Endothelial cell of umbilical vein (primary cell): ENCODE results near the gene CD34. TPM values are rescaled to one million over a fixed set of nuclear protein-coding genes. Genes with fewer than 3 reads are reported as not detected.

Source experiments
- BruUV-seq: library from RNA; stranded (reverse); fragments of 400-500 nt; replicated peaks from 2 replicates; lab custom pipeline; 2021; lab: Mats Ljungman, UMichigan
- CTCF ChIA-PET: fragments of 300-600, 350-600 bp; sonication (Branson Sonifier 250); formaldehyde crosslinking; loops from one replicate; lab custom pipeline; 2021; ENCODE audit warnings: antibody characterized with exemption, inconsistent platforms; lab: Charles Lee
- POLR2A ChIA-PET: fragments of 300-600, 350-600 bp; sonication (Branson Sonifier 250); formaldehyde crosslinking; loops from one replicate; lab custom pipeline; 2021; ENCODE audit warnings: antibody characterized with exemption, inconsistent platforms; lab: Charles Lee
- DNase-seq: peaks from one replicate; pipeline ENCODE4 v3.0.0-alpha.2; 2011; ENCODE audit warnings: low read depth, low spot score
- FAIRE-seq: peaks from 2 replicates; lab custom pipeline; 2011; peaks lifted over from hg19 to GRCh38; lab: Jason Lieb, UNC
- H2AFZ ChIP-seq: 2 replicates; pipeline ENCODE4 v1.6.0; 2012; ENCODE audit warnings: low read depth, low read length, control low read depth, inconsistent platforms
- H3K27ac ChIP-seq: 2 replicates; pipeline ENCODE4 v1.5.1; 2011; ENCODE audit warnings: low read depth, mild to moderate bottlenecking, control low read depth, low read length, moderate library complexity; ENCODE audit not compliant: insufficient read depth
- H3K27me3 ChIP-seq, 2 experiments: 2 replicates each; pipeline versions ENCODE4 v1.6.0 to v1.6.1; 2011; ENCODE audit warnings: low read length in 2 of 2, mixed read lengths in 1 of 2; ENCODE audit not compliant: control insufficient read depth in 2 of 2, insufficient read depth in 2 of 2
- H3K36me3 ChIP-seq, 2 experiments: 2 replicates in 1 of 2; 3 replicates in 1 of 2; pipeline ENCODE4 v1.5.1; 2011; ENCODE audit warnings: low read length in 2 of 2, mild to moderate bottlenecking in 1 of 2, moderate library complexity in 1 of 2; ENCODE audit not compliant: control insufficient read depth in 2 of 2, insufficient read depth in 2 of 2; ENCODE audit errors: extremely low read depth in 1 of 2
- H3K4me1 ChIP-seq: 3 replicates; pipeline ENCODE4 v1.5.1; 2011; ENCODE audit warnings: mild to moderate bottlenecking, low read length; ENCODE audit not compliant: control insufficient read depth, insufficient read depth; ENCODE audit errors: extremely low read depth
- H3K4me2 ChIP-seq: 2 replicates; pipeline ENCODE4 v1.6.1; 2011; ENCODE audit warnings: low read length, control low read depth, mixed read lengths; ENCODE audit not compliant: insufficient read depth
- H3K4me3 ChIP-seq, 3 experiments: fragments of 200-600 bp in 1 of 3; sonication (generic), shearing (Covaris generic) in 1 of 3; replicated peaks in 1 of 3; 2 replicates each; pipeline ENCODE4 v1.5.1; 2011 to 2016; ENCODE audit warnings: control low read depth in 3 of 3, low read length in 3 of 3, mild to moderate bottlenecking in 2 of 3, inconsistent platforms in 1 of 3, low read depth in 1 of 3, moderate library complexity in 1 of 3; ENCODE audit not compliant: insufficient read depth in 1 of 3
- H3K79me2 ChIP-seq: 2 replicates; pipeline ENCODE4 v1.6.0; 2012; ENCODE audit warnings: low read length, inconsistent platforms; ENCODE audit not compliant: control insufficient read depth, insufficient read depth
- H3K9ac ChIP-seq: replicated peaks from 2 replicates; pipeline ENCODE3; 2011; ENCODE audit warnings: low read length, control low read depth; ENCODE audit not compliant: insufficient read depth; ENCODE audit errors: extremely low read depth
- H3K9me1 ChIP-seq: replicated peaks from 3 replicates; pipeline ENCODE4 v1.6.0; 2011; ENCODE audit warnings: mild to moderate bottlenecking, low read length; ENCODE audit not compliant: control insufficient read depth, insufficient read depth; ENCODE audit errors: extremely low read depth
- H3K9me3 ChIP-seq: replicated peaks from 2 replicates; pipeline ENCODE4 v1.5.1; 2012; ENCODE audit warnings: low read length, inconsistent platforms; ENCODE audit not compliant: control insufficient read depth, insufficient read depth
- H4K20me1 ChIP-seq: replicated peaks from 2 replicates; pipeline ENCODE3; 2011; ENCODE audit warnings: mild to moderate bottlenecking, low read length; ENCODE audit not compliant: control insufficient read depth, insufficient read depth; ENCODE audit errors: extremely low read depth
- CTCF ChIP-seq, 2 donors: IDR thresholded peaks; 1 replicate in 1 of 2; 2 replicates in 1 of 2; pipeline ENCODE4 v1.5.1; 2011; ENCODE audit warnings: low read length in 2 of 2, mild to moderate bottlenecking in 2 of 2, moderate library complexity in 2 of 2, control low read depth in 1 of 2, inconsistent platforms in 1 of 2, low read depth in 1 of 2; ENCODE audit not compliant: insufficient read depth in 1 of 2; ENCODE audit errors: extremely low read depth in 1 of 2
- EZH2 ChIP-seq: IDR thresholded peaks from 2 replicates; pipeline ENCODE4 v1.6.1; 2012; ENCODE audit warnings: borderline replicate concordance, low read depth, mild to moderate bottlenecking, moderate library complexity, low read length, inconsistent platforms; ENCODE audit not compliant: severe bottlenecking
- FOS ChIP-seq: IDR thresholded peaks from 2 replicates; pipeline ENCODE4 v1.6.1; 2011; ENCODE audit warnings: mild to moderate bottlenecking, low read length, moderate library complexity, borderline replicate concordance; ENCODE audit not compliant: insufficient read depth
- GATA2 ChIP-seq: IDR thresholded peaks from 2 replicates; pipeline ENCODE4 v1.7.0; 2011; ENCODE audit warnings: low read depth, mild to moderate bottlenecking, moderate library complexity, mixed read lengths, low read length; ENCODE audit not compliant: insufficient read length, insufficient read depth
- JUN ChIP-seq: IDR thresholded peaks from 2 replicates; pipeline ENCODE4 v1.6.1; 2011; ENCODE audit warnings: borderline replicate concordance, low read depth; ENCODE audit not compliant: insufficient read length, insufficient read depth
- MAX ChIP-seq: IDR thresholded peaks from 2 replicates; pipeline ENCODE4 v1.6.1; 2011; ENCODE audit not compliant: insufficient read depth, insufficient read length
- MYC ChIP-seq: IDR thresholded peaks from one replicate; pipeline ENCODE4 v1.6.1; 2011; ENCODE audit warnings: mild to moderate bottlenecking, low read depth, low read length
- POLR2A ChIP-seq: IDR thresholded peaks from 2 replicates; pipeline ENCODE4 v1.6.1; 2012; ENCODE audit warnings: low read depth, mild to moderate bottlenecking, control low read depth, low read length
- POLR2AphosphoS5 ChIP-seq: IDR thresholded peaks from 2 replicates; pipeline ENCODE4 v1.6.1; 2012; ENCODE audit warnings: low read depth, mild to moderate bottlenecking, control low read depth, low read length, moderate library complexity; ENCODE audit not compliant: insufficient read depth
- dilution Hi-C: fragments of 300-500 bp; cut with MboI; formaldehyde crosslinking; loops from one replicate; pipeline ENCODE4 v1.15.0; 2019; ENCODE audit warnings: low sequenced_read_pairs; ENCODE audit not compliant: extremely low pct_ligation_motif_present
- intact Hi-C: fragments of 100-400 bp; cut with micrococcal nuclease; formaldehyde crosslinking; loops from one replicate; pipeline ENCODE4 v1.10.0; 2022
- polyA plus RNA-seq, 4 experiments: library from polyadenylated mRNA; depleted of rRNA in 3 of 4; stranded (reverse) in 3 of 4; unstranded in 1 of 4; fragments of >200 nt; gene quantifications; 2 replicates each; pipeline versions ENCODE4 v1.2.1 to v1.2.3, GENCODE V29; 2011 to 2012; ENCODE audit warnings: missing spikeins in 1 of 4
- total RNA-seq: library from RNA; stranded (reverse); gene quantifications from 2 replicates; pipeline ENCODE4 v1.2.3, GENCODE V29; 2021

CD34 gene
- total and polyA plus RNA-seq, 2 donors (not counting 3 experiments of a cell fraction or from before 2014, with no cell fraction given): 102 to 174 TPM

GRCh38 chr1:207860531-207860930, 50.4 kb downstream of the CD34 start:
- no peaks in the 10 kb centered on the region for H3K9me1 ChIP-seq
- dilution Hi-C loops: no loop called here
- H3K27ac ChIP-seq: no peak overlapping the region
- no peaks in the 10 kb centered on the region for H3K27me3 ChIP-seq
- FAIRE-seq (no peak), DNase-seq (no peak)
- CTCF ChIA-PET: interaction anchor here (4.0 to 19.1 kb wide), 2 partner anchors 8 to 28 kb away, joined by 29 to 634 read pairs; no protein-coding TSS in a partner anchor
- H3K4me1 ChIP-seq: peaks cover 24% of the 10 kb centered on the region
- H3K36me3 ChIP-seq: peaks cover 9 to 21% of the 10 kb centered on the region in 2 experiments
- H3K9ac ChIP-seq: no peak overlapping the region
- BruUV-seq: no TSS peak
- H2AFZ ChIP-seq: no peak overlapping the region
- TF ChIP-seq MAX: no peak
- TF ChIP-seq FOS: no peak
- no peak for TF ChIP-seq MYC
- TF ChIP-seq CTCF (IDR thresholded peaks at IDR 0.05; ENCODE audit: extremely low read depth in 1 of 2, insufficient read depth in 1 of 2, low read depth in 1 of 2, low read length in 2 of 2): no peak
- TF ChIP-seq POLR2A: no peak
- no peak for TF ChIP-seq JUN
- no peak for TF ChIP-seq EZH2
- TF ChIP-seq POLR2AphosphoS5: no peak
- TF ChIP-seq GATA2: no peak
- H3K4me2 ChIP-seq: no peak overlapping the region
- no peak overlapping the region for H3K4me3 ChIP-seq
- H4K20me1 ChIP-seq: no peaks in the 10 kb centered on the region
- H3K9me3 ChIP-seq: no peaks in the 10 kb centered on the region
- POLR2A ChIA-PET: interaction anchor here (0.7 kb wide), 1 partner anchor 9 kb away, joined by 6 read pairs; no protein-coding TSS in a partner anchor
- intact Hi-C loops: no loop called here
- H3K79me2 ChIP-seq: peaks cover 74% of the 10 kb centered on the region
